Stimulated activated effector memory CD8-positive, alpha-beta T cell treated with anti-CD3 and anti-CD28 coated beads, Interleukin-12 subunit alpha, Interleukin-12 subunit beta, amount 100 ng/mL, for 72 hours (primary cell): ENCODE data around the gene CTBP2.

Experiments
- ATAC-seq: fragments of 150-1000 bp; cut with Tn5 transposase; 2 replicates; pipeline ENCODE4 v1.10.0; 2021
- DNase-seq, 2 donors: peaks; one replicate each; pipeline ENCODE4 v3.0.0; 2021 to 2022; ENCODE audit warnings: low spot score in 2 of 2
- H3K27ac Mint-ChIP-seq: one replicate; pipeline ENCODE4 v1.8.0; 2022; ENCODE audit warnings: mild to moderate bottlenecking, mixed read lengths
- H3K36me3 Mint-ChIP-seq: one replicate; pipeline ENCODE4 v1.8.0; 2022; ENCODE audit warnings: mild to moderate bottlenecking, mixed read lengths
- H3K4me1 Mint-ChIP-seq: one replicate; pipeline ENCODE4 v1.8.0; 2022; ENCODE audit warnings: mixed read lengths
- H3K4me3 Mint-ChIP-seq: one replicate; pipeline ENCODE4 v1.8.0; 2022; ENCODE audit warnings: mild to moderate bottlenecking, mixed read lengths
- H3K9me3 Mint-ChIP-seq: one replicate; pipeline ENCODE4 v1.8.0; 2022; ENCODE audit warnings: mixed read lengths

The CTBP2 gene

GRCh38 chr10:125073996-125074395 is 86.4 kb downstream of the CTBP2 start:
- Mint-ChIP-seq H3K27ac (no peak overlapping the region), H3K4me1 (no peaks in the 10 kb centered on the region), H3K36me3 (no peaks in the 10 kb centered on the region), H3K4me3 (no peak overlapping the region), H3K9me3 (no peaks in the 10 kb centered on the region)
- no peak for ATAC-seq
- DNase-seq, result no peak

- no peaks in the 10 kb centered on the region for H3K9me3 Mint-ChIP-seq
- no peak for DNase-seq
- ATAC-seq, result no peak
Measured at GRCh38 chr10:125072794-125073193, 87.6 kb downstream of the CTBP2 start.

GRCh38 chr10:125071008-125071407 is 89.4 kb downstream of the CTBP2 start:
- Mint-ChIP-seq H3K4me3 (no peak overlapping the region), H3K4me1 (no peaks in the 10 kb centered on the region), H3K36me3 (no peaks in the 10 kb centered on the region), H3K27ac (no peak overlapping the region), H3K9me3 (no peaks in the 10 kb centered on the region)
- DNase-seq (no peak), ATAC-seq (no peak)

More at GRCh38 chr10:125072794-125073193, 87.6 kb downstream of the CTBP2 start:
- Mint-ChIP-seq H3K4me3 (no peak overlapping the region), H3K27ac (no peak overlapping the region), H3K4me1 (no peaks in the 10 kb centered on the region), H3K36me3 (no peaks in the 10 kb centered on the region)

- Mint-ChIP-seq H3K36me3 (no peaks in the 10 kb centered on the region), H3K4me1 (peaks cover 15% of the 10 kb centered on the region), H3K4me3 (no peak overlapping the region), H3K27ac (no peak overlapping the region), H3K9me3 (no peaks in the 10 kb centered on the region)
- no peak for ATAC-seq
- no peak for DNase-seq
Measured at GRCh38 chr10:125068406-125068805, 92.0 kb downstream of the CTBP2 start.

- H3K27ac Mint-ChIP-seq, result no peak overlapping the region
- H3K36me3 Mint-ChIP-seq, result no peaks in the 10 kb centered on the region
- no peak overlapping the region for H3K4me3 Mint-ChIP-seq
- peaks cover 15% of the 10 kb centered on the region for H3K4me1 Mint-ChIP-seq
- H3K9me3 Mint-ChIP-seq, result no peaks in the 10 kb centered on the region
- ATAC-seq, result no peak
- no peak for DNase-seq
Measured at GRCh38 chr10:125067764-125068163, 92.6 kb downstream of the CTBP2 start.

- Mint-ChIP-seq H3K4me3 (no peak overlapping the region), H3K36me3 (no peaks in the 10 kb centered on the region), H3K9me3 (no peaks in the 10 kb centered on the region), H3K4me1 (peaks cover 15% of the 10 kb centered on the region), H3K27ac (no peak overlapping the region)
- ATAC-seq, result no peak
- no peak for DNase-seq
Measured at GRCh38 chr10:125066764-125067450, 93.5 kb downstream of the CTBP2 start.

GRCh38 chr10:125064681-125065492 is 95.5 kb downstream of the CTBP2 start:
- H3K4me3 Mint-ChIP-seq, result peak overlapping the region; percentile 26
- peak overlapping the region; percentile 45 for H3K27ac Mint-ChIP-seq
- H3K9me3 Mint-ChIP-seq, result no peaks in the 10 kb centered on the region
- DNase-seq, result peak in 1 of 2 donors; percentile 72
- no peaks in the 10 kb centered on the region for H3K36me3 Mint-ChIP-seq
- peak; percentile 91 for ATAC-seq
- H3K4me1 Mint-ChIP-seq, result peaks cover 31% of the 10 kb centered on the region

- Mint-ChIP-seq H3K9me3 (no peaks in the 10 kb centered on the region), H3K4me3 (no peak overlapping the region), H3K4me1 (peaks cover 31% of the 10 kb centered on the region), H3K27ac (no peak overlapping the region), H3K36me3 (no peaks in the 10 kb centered on the region)
- DNase-seq (no peak), ATAC-seq (no peak)
Measured at GRCh38 chr10:125063256-125063925, 97.0 kb downstream of the CTBP2 start.

GRCh38 chr10:125062914-125063230 is 97.5 kb downstream of the CTBP2 start:
- no peak overlapping the region for H3K4me3 Mint-ChIP-seq
- no peaks in the 10 kb centered on the region for H3K9me3 Mint-ChIP-seq
- ATAC-seq, result no peak
- no peak for DNase-seq
- H3K36me3 Mint-ChIP-seq, result no peaks in the 10 kb centered on the region
- H3K4me1 Mint-ChIP-seq, result peaks cover 31% of the 10 kb centered on the region
- no peak overlapping the region for H3K27ac Mint-ChIP-seq

GRCh38 chr10:125062227-125062913 is 98.0 kb downstream of the CTBP2 start:
- Mint-ChIP-seq H3K4me1 (peaks cover 31% of the 10 kb centered on the region), H3K27ac (no peak overlapping the region), H3K36me3 (no peaks in the 10 kb centered on the region), H3K4me3 (no peak overlapping the region), H3K9me3 (no peaks in the 10 kb centered on the region)
- ATAC-seq (no peak), DNase-seq (no peak)

- no peak overlapping the region for H3K4me3 Mint-ChIP-seq
- H3K27ac Mint-ChIP-seq, result no peak overlapping the region
- peaks cover 31% of the 10 kb centered on the region for H3K4me1 Mint-ChIP-seq
Measured at GRCh38 chr10:125061557-125062226, 98.7 kb downstream of the CTBP2 start.

GRCh38 chr10:125060826-125061556 is 99.4 kb downstream of the CTBP2 start:
- Mint-ChIP-seq H3K4me3 (no peak overlapping the region), H3K36me3 (no peaks in the 10 kb centered on the region), H3K9me3 (no peaks in the 10 kb centered on the region), H3K4me1 (peaks cover 31% of the 10 kb centered on the region), H3K27ac (no peak overlapping the region)
- ATAC-seq, result peak; percentile 9
- peak; percentile 18 to 65 for DNase-seq

More at GRCh38 chr10:125061557-125062226, 98.7 kb downstream of the CTBP2 start:
- H3K9me3 Mint-ChIP-seq, result no peaks in the 10 kb centered on the region
- no peak for ATAC-seq
- no peak for DNase-seq
- H3K36me3 Mint-ChIP-seq, result no peaks in the 10 kb centered on the region

GRCh38 chr10:125060482-125060825 is 99.9 kb downstream of the CTBP2 start:
- Mint-ChIP-seq H3K27ac (no peak overlapping the region), H3K4me3 (no peak overlapping the region)

GRCh38 chr10:125060026-125060425 is 100.3 kb downstream of the CTBP2 start:
- H3K4me1 Mint-ChIP-seq, result peaks cover 26% of the 10 kb centered on the region
- H3K36me3 Mint-ChIP-seq, result no peaks in the 10 kb centered on the region
- no peaks in the 10 kb centered on the region for H3K9me3 Mint-ChIP-seq
- H3K4me3 Mint-ChIP-seq, result no peak overlapping the region
- no peak for ATAC-seq
- no peak for DNase-seq
- no peak overlapping the region for H3K27ac Mint-ChIP-seq

More at GRCh38 chr10:125060482-125060825, 99.9 kb downstream of the CTBP2 start:
- H3K36me3 Mint-ChIP-seq, result no peaks in the 10 kb centered on the region
- ATAC-seq (no peak), DNase-seq (no peak)
- peaks cover 30% of the 10 kb centered on the region for H3K4me1 Mint-ChIP-seq
- H3K9me3 Mint-ChIP-seq, result no peaks in the 10 kb centered on the region
